ENCODE measurements around the gene RORB. TPM values are rescaled to one million over a fixed set of nuclear protein-coding genes. Genes with fewer than 3 reads are reported as not detected.

Gene RORB
- under 1 TPM; 0.25 to 0.72 (median 0.50) TPM for total RNA-seq

DNA sequence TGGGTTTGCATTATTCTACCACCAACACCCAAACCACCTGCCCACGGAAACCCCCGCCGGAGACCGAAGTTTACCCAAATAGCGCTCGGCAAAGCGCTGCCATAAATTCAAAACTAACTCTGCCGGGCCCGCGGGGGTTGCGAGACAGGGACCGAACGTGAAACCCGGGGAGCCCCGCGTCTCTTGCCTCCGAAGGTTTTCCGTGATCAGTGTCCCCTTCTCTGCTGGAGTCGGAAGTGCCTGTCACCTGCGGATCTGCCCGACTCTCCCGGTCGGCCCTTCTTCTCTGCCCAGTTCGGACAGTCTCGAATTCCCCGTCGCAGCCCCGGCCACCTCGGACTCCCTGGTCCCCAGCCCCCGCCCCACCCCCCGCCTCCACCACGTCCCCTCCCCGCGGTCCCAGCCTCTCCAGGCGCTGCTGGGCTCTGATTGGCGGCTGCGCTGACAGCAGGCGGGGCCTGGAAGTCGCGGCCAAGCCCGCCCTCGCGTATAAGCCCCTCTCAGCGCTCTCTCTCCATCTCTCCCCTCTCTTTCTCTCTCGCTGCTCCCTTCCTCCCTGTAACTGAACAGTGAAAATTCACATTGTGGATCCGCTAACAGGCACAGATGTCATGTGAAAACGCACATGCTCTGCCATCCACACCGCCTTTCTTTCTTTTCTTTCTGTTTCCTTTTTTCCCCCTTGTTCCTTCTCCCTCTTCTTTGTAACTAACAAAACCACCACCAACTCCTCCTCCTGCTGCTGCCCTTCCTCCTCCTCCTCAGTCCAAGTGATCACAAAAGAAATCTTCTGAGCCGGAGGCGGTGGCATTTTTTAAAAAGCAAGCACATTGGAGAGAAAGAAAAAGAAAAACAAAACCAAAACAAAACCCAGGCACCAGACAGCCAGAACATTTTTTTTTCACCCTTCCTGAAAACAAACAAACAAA is at the start of gene RORB:
RORB (plus strand) TSS at position 517 of the 929 bp plus-strand sequence. CDS start 642 bp downstream, outside the sequence.
- no peak within 1 kb of the TSS for H3K27ac ChIP-seq
- H3K4me1 ChIP-seq, result peaks cover 42% of the 10 kb centered on the region
- H3K4me3 ChIP-seq, result peak within 1 kb of the TSS; percentile 54
- H3K27me3 ChIP-seq, result peaks cover 58% of the 10 kb centered on the region
- DNase-seq (ENCODE audit: low spot score in 2 of 2), result peak in 1 of 2 donors; percentile 71
- 1% methylated on average over 30 of the region's 50 CpGs for WGBS
- TF ChIP-seq POLR2AphosphoS5 (IDR thresholded peaks at IDR 0.05) (no peak), POLR2A (IDR thresholded peaks at IDR 0.05) (no peak), EP300 (IDR thresholded peaks at IDR 0.05) (no peak)
- TF ChIP-seq, protein P1, sequence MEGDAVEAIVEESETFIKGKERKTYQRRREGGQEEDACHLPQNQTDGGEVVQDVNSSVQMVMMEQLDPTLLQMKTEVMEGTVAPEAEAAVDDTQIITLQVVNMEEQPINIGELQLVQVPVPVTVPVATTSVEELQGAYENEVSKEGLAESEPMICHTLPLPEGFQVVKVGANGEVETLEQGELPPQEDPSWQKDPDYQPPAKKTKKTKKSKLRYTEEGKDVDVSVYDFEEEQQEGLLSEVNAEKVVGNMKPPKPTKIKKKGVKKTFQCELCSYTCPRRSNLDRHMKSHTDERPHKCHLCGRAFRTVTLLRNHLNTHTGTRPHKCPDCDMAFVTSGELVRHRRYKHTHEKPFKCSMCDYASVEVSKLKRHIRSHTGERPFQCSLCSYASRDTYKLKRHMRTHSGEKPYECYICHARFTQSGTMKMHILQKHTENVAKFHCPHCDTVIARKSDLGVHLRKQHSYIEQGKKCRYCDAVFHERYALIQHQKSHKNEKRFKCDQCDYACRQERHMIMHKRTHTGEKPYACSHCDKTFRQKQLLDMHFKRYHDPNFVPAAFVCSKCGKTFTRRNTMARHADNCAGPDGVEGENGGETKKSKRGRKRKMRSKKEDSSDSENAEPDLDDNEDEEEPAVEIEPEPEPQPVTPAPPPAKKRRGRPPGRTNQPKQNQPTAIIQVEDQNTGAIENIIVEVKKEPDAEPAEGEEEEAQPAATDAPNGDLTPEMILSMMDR (IDR thresholded peaks at IDR 0.05), result no peak
- H3K9me3 ChIP-seq, result no peaks in the 10 kb centered on the region
- H3K36me3 ChIP-seq, result no peaks in the 10 kb centered on the region

DNA sequence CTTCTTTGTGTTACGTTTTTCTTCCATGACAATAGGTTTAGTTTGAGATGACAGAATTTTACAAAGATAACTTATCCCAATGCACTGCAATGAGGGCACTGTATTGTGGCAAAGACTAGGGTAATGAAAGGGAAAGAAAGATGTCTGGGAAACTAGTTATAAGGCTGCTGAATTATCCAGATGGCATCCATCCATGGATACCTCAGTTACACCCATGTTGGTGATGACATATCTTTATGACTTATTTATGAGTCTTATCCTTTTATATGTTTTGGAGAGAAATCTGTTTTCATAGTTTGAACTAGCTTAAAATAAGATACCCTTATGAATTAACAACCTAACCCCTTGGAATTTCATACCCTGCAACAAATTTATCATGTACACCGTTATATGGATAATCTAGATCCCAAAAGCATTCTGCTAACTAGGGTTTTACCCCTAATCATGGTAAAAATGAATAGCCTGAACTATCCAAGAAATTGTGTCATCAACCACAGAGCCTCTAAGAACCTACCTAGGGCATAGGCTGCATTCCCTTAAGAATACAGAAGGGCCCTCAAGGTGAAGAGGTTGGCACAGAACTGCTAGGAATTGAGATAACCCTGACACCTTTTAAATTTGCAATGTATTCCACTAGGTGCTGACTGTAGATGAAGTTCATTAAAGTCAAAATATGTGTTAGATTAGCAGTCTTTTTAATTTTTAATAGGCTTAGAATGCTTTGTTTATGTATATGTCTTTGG is 49.5 kb upstream of the RORB start:
- DNase-seq (ENCODE audit: low spot score in 2 of 2), result no peak

DNA sequence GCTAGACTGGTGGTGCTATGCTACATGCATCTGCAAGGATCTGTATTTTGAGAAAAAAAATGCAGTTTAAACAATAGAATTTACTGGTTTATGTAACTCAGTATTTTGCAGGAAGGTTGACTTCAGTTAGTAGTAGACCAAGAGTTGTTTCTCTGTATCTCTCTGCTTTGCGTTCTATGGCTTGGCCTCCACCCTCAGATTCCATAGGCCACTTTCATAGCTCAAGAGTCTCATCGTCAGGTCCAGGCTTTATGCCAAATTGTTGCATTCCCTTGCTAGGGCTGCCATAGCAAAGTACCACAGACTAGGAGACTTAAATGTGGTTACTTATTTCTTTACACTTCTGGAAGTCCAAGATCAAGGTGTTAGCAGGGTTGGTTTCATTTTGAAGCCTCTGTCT is 48.1 kb upstream of the RORB start:
- Histone ChIP-seq H3K27me3 (no peaks in the 10 kb centered on the region), H3K9me3 (no peaks in the 10 kb centered on the region), H3K36me3 (no peaks in the 10 kb centered on the region), H3K4me3 (no peak overlapping the region), H3K27ac (no peak overlapping the region), H3K4me1 (no peaks in the 10 kb centered on the region)
- no peak for DNase-seq (ENCODE audit: low spot score in 2 of 2)
- 94% methylated on average over 2 of the region's 2 CpGs for WGBS
- TF ChIP-seq, protein P1 (IDR thresholded peaks at IDR 0.05), result no peak
- TF ChIP-seq EP300 (IDR thresholded peaks at IDR 0.05) (no peak), POLR2A (IDR thresholded peaks at IDR 0.05) (no peak), POLR2AphosphoS5 (IDR thresholded peaks at IDR 0.05) (no peak)

More for the DNA sequence above, 49.5 kb upstream of the RORB start:
- 59% methylated on average over 2 of the region's 2 CpGs for WGBS
- Histone ChIP-seq H3K36me3 (no peaks in the 10 kb centered on the region), H3K4me1 (no peaks in the 10 kb centered on the region), H3K9me3 (no peaks in the 10 kb centered on the region), H3K4me3 (no peak overlapping the region), H3K27me3 (no peaks in the 10 kb centered on the region), H3K27ac (no peak overlapping the region)
- no peak for TF ChIP-seq POLR2AphosphoS5 (IDR thresholded peaks at IDR 0.05)
- TF ChIP-seq EP300 (IDR thresholded peaks at IDR 0.05), result no peak
- TF ChIP-seq POLR2A (IDR thresholded peaks at IDR 0.05), result no peak
- TF ChIP-seq, protein P1 (IDR thresholded peaks at IDR 0.05), result no peak

DNA sequence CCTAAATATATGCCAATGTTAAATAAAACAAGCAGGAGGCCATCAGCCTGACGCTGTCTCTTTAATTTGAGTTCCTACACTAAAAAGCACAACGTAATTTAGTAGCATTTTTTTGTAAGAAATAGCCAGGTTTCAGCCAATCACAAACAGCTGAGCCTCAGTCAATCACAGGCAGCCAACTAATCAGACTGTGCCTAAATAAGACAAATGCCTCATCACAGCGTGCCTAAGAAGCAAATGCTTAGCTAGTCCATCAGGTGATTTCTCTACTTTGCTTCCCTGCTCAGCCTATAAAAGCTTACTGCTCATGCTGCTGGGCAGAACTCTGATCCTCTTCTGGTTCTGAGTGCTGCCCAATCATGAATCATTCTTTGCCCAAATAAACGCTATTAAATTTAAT is 38.3 kb upstream of the RORB start:
- TF ChIP-seq POLR2AphosphoS5 (IDR thresholded peaks at IDR 0.05) (no peak), POLR2A (IDR thresholded peaks at IDR 0.05) (no peak), EP300 (IDR thresholded peaks at IDR 0.05) (no peak)
- TF ChIP-seq, protein P1 (IDR thresholded peaks at IDR 0.05), result no peak
- 55% methylated on average over 4 of the region's 4 CpGs for WGBS
- DNase-seq (ENCODE audit: low spot score in 2 of 2), result no peak
- Histone ChIP-seq H3K27ac (no peak overlapping the region), H3K27me3 (no peaks in the 10 kb centered on the region), H3K36me3 (no peaks in the 10 kb centered on the region), H3K9me3 (no peaks in the 10 kb centered on the region), H3K4me1 (no peaks in the 10 kb centered on the region), H3K4me3 (no peak overlapping the region)

DNA sequence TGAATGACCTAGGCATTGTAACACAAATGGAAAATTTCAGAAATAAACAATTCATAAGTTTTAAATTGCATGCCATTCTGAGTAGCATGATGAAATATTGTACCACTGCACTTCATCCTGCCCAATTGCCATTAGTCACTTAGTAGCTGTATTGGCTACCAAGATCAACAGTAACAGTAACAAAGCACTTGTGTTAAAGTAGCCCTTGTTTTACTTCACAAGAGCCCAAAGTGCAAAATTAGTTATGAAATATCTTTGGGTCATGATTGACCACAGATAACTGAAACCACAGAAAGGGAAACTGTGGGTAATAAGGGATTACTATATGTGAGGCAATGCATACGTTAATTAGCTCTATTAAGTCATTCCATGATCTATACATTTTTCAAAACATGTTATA is 33.3 kb upstream of the RORB start:
- TF ChIP-seq, protein P1 (IDR thresholded peaks at IDR 0.05), result no peak
- TF ChIP-seq POLR2A (IDR thresholded peaks at IDR 0.05) (no peak), EP300 (IDR thresholded peaks at IDR 0.05) (no peak)
- 60% methylated on average over 1 of the region's 1 CpG for WGBS

More for the DNA sequence above, 33.3 kb upstream of the RORB start:
- Histone ChIP-seq H3K36me3 (no peaks in the 10 kb centered on the region), H3K4me1 (no peaks in the 10 kb centered on the region), H3K27me3 (no peaks in the 10 kb centered on the region), H3K4me3 (no peak overlapping the region), H3K27ac (no peak overlapping the region), H3K9me3 (no peaks in the 10 kb centered on the region)
- no peak for DNase-seq (ENCODE audit: low spot score in 2 of 2)

Measured in suprapubic skin (tissue), 4 donors.